PC-3 (cell line): Measurements from ENCODE around the gene CXXC5.

Experiments
- EZH2phosphoT487 ChIP-seq: fragments of 300-600 bp; sonication (generic); IDR thresholded peaks from 2 replicates; pipeline ENCODE4 v1.6.1; 2018; ENCODE audit warnings: mild to moderate bottlenecking, antibody characterized with exemption, low read length, borderline replicate concordance
- TF ChIP-seq, protein P1 (sequence below): fragments of 300-600 bp; sonication (generic); conservative IDR thresholded peaks from 2 replicates; pipeline ENCODE4 v1.5.1; 2017; ENCODE audit warnings: antibody characterized with exemption, low read depth, mild to moderate bottlenecking, low read length

DNA sequence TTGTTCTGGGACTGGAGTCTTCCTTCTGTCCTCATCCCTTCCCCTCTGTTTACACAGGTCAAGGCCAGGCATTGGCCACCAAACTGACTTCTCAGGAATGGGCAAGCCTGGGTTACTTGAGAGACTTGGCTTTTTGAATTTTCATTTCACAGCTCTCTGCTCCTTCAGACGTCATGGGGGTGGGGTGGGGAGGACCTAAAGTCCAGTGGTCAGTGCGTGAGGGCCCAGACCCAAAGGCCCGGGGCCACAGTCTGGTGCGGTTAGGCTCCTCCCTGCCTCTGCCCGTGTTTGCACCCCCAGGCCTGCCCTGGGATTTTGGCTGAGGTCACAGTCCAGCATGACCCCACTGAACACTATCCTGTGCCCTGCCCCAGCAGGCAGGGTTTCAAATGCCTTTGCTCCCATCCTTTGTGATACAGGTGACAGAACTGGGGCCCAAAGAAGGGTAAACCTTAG lies 4.1 kb upstream of the CXXC5 start:
- TF ChIP-seq, protein P1, sequence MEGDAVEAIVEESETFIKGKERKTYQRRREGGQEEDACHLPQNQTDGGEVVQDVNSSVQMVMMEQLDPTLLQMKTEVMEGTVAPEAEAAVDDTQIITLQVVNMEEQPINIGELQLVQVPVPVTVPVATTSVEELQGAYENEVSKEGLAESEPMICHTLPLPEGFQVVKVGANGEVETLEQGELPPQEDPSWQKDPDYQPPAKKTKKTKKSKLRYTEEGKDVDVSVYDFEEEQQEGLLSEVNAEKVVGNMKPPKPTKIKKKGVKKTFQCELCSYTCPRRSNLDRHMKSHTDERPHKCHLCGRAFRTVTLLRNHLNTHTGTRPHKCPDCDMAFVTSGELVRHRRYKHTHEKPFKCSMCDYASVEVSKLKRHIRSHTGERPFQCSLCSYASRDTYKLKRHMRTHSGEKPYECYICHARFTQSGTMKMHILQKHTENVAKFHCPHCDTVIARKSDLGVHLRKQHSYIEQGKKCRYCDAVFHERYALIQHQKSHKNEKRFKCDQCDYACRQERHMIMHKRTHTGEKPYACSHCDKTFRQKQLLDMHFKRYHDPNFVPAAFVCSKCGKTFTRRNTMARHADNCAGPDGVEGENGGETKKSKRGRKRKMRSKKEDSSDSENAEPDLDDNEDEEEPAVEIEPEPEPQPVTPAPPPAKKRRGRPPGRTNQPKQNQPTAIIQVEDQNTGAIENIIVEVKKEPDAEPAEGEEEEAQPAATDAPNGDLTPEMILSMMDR: no peak
- no peak for TF ChIP-seq EZH2phosphoT487
